Measurements from ENCODE around the gene BAHCC1. TPM values are rescaled to one million over a fixed set of nuclear protein-coding genes. Genes with fewer than 3 reads are reported as not detected.

Gene BAHCC1
- total and polyA plus RNA-seq, 9 of the 15 experiments (the other 6 are each of a cell fraction or from before 2014, with no cell fraction given) = 0.14 to 26.9 (median 5.0) TPM

- TF ChIP-seq PRDM10 (IDR thresholded peaks at IDR 0.05; ENCODE audit: partially characterized antibody) (no peak), SUPT5H (IDR thresholded peaks at IDR 0.05) (no peak), CREM (IDR thresholded peaks at IDR 0.05; ENCODE audit: low read depth) (no peak), FOXP4 (CRISPR knock-in tag; IDR thresholded peaks at IDR 0.05; ENCODE audit: borderline replicate concordance) (no peak), SNRNP70 (optimal IDR thresholded peaks at IDR 0.05; ENCODE audit: low read depth, low read length) (no peak), ASH1L (IDR thresholded peaks at IDR 0.05; ENCODE audit: borderline replicate concordance, low read depth, partially characterized antibody) (no peak), HOXB6 (CRISPR knock-in tag; IDR thresholded peaks at IDR 0.05; ENCODE audit: borderline replicate concordance) (no peak), NFXL1 (CRISPR knock-in tag; IDR thresholded peaks at IDR 0.05) (no peak), ZHX1 (conservative IDR thresholded peaks at IDR 0.05; ENCODE audit: low read length) (no peak), POLR2G (IDR thresholded peaks at IDR 0.05; ENCODE audit: low read depth, low read length) (peak; percentile 54), NR2F6 (CRISPR knock-in tag; IDR thresholded peaks at IDR 0.05) (no peak), ZNF586 (CRISPR knock-in tag; conservative IDR thresholded peaks at IDR 0.05) (no peak), ZFP30 (CRISPR knock-in tag; IDR thresholded peaks at IDR 0.05; ENCODE audit: borderline replicate concordance) (no peak), ARID4B (CRISPR knock-in tag; IDR thresholded peaks at IDR 0.05) (peak; percentile 54; the same call in 1 of the 2 replicates)
Measured at GRCh38 chr17:81514739-81515529, 119.7 kb downstream of the BAHCC1 start (continued).
